Thyroid gland (tissue), 4 donors: ENCODE results near the gene ATP8B1.

ENCODE experiments used
- POLR2A ChIP-seq, 2 donors: fragments of 450-650 bp; IDR thresholded peaks; one replicate each; pipeline ENCODE4 v1.6.1; 2017; ENCODE audit warnings: antibody characterized with exemption in 2 of 2, mild to moderate bottlenecking in 2 of 2, moderate library complexity in 1 of 2
- TF ChIP-seq, protein P1 (sequence below), 6 experiments: fragments of 200-600 bp in 3 of 6; fragments of 450-650 bp in 3 of 6; sonication (generic) in 3 of 6; IDR thresholded peaks; one replicate each; pipeline ENCODE4 v1.5.1; 2016 to 2019; ENCODE audit warnings: antibody characterized with exemption in 6 of 6, mild to moderate bottlenecking in 2 of 6, inconsistent platforms in 1 of 6, moderate library complexity in 1 of 6

DNA sequence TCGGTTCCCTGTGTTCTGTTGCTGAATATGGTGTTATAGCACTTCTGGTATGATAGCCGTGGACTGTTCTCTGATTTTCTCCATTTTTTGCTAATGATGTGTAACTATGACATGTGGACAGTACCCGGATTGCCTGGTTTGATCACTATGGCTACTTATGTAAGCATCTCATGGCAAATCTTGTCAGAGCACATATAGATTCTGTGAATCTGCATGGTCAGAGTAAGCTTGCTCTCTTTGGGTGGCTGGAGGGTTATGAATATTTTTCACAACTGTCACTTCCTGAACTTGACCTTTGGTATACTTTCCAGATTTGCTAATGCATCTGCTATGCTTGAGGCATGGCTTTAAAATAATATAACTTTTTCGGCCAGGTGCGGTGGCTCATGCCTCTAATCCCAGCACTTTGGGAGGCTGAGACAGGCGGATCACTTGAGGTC is 36.8 kb upstream of the ATP8B1 start:
- no peak for TF ChIP-seq POLR2A (IDR thresholded peaks at IDR 0.05)
- TF ChIP-seq, protein P1, sequence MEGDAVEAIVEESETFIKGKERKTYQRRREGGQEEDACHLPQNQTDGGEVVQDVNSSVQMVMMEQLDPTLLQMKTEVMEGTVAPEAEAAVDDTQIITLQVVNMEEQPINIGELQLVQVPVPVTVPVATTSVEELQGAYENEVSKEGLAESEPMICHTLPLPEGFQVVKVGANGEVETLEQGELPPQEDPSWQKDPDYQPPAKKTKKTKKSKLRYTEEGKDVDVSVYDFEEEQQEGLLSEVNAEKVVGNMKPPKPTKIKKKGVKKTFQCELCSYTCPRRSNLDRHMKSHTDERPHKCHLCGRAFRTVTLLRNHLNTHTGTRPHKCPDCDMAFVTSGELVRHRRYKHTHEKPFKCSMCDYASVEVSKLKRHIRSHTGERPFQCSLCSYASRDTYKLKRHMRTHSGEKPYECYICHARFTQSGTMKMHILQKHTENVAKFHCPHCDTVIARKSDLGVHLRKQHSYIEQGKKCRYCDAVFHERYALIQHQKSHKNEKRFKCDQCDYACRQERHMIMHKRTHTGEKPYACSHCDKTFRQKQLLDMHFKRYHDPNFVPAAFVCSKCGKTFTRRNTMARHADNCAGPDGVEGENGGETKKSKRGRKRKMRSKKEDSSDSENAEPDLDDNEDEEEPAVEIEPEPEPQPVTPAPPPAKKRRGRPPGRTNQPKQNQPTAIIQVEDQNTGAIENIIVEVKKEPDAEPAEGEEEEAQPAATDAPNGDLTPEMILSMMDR (IDR thresholded peaks at IDR 0.05): no peak
